Heart left ventricle (tissue), 16 donors: ENCODE results near the gene HNRNPAB. TPM values are rescaled to one million over a fixed set of nuclear protein-coding genes. Genes with fewer than 3 reads are reported as not detected.

Source experiments
- ATAC-seq, 4 donors: fragments of 200-7000 bp; cut with Tn5 transposase; one replicate each; pipeline ENCODE4 v1.9.1; 2020 to 2022; ENCODE audit warnings: moderate library complexity in 4 of 4, mild to moderate bottlenecking in 3 of 4, moderate number of reproducible peaks in 1 of 4
- DNase-seq, 5 donors: peaks; one replicate each; pipeline ENCODE4 v3.0.0-alpha.2; 2020
- H3K27ac ChIP-seq, 12 donors: fragments of 200-600 bp; sonication (generic) in 4 of 12; one replicate each; pipeline versions ENCODE4 v1.5.0 to v1.8.0; 2016 to 2022; ENCODE audit warnings: mild to moderate bottlenecking in 2 of 12
- H3K27me3 ChIP-seq, 9 donors: fragments of 200-600 bp; sonication (generic) in 2 of 9; one replicate each; pipeline versions ENCODE4 v1.5.1 to v1.8.0; 2016 to 2022; ENCODE audit warnings: mild to moderate bottlenecking in 3 of 9
- H3K36me3 ChIP-seq, 9 donors: fragments of 200-600 bp; sonication (generic) in 2 of 9; one replicate each; pipeline versions ENCODE4 v1.5.0 to v1.8.0; 2018 to 2022; ENCODE audit warnings: mild to moderate bottlenecking in 2 of 9
- H3K4me1 ChIP-seq, 12 donors: fragments of 200-600 bp; sonication (generic) in 4 of 12; one replicate each; pipeline versions ENCODE4 v1.5.0 to v1.8.0; 2016 to 2022; ENCODE audit warnings: mild to moderate bottlenecking in 3 of 12
- H3K4me3 ChIP-seq, 12 donors: fragments of 200-600 bp; sonication (generic) in 4 of 12; one replicate each; pipeline versions ENCODE4 v1.5.0 to v1.8.0; 2017 to 2022; ENCODE audit warnings: mild to moderate bottlenecking in 9 of 12, moderate library complexity in 4 of 12
- H3K9me3 ChIP-seq, 12 donors: fragments of 200-600 bp; sonication (generic) in 4 of 12; one replicate each; pipeline versions ENCODE4 v1.5.0 to v1.8.0; 2016 to 2022; ENCODE audit warnings: mild to moderate bottlenecking in 1 of 12
- CTCF ChIP-seq, 12 donors: fragments of 200-600 bp; sonication (generic) in 4 of 12; IDR thresholded peaks; one replicate each; pipeline versions ENCODE4 v1.5.0 to v1.8.0; 2018 to 2022; ENCODE audit warnings: antibody characterized with exemption in 12 of 12, mild to moderate bottlenecking in 5 of 12
- POLR2A ChIP-seq, 2 donors: fragments of 450-650 bp; IDR thresholded peaks; one replicate each; pipeline ENCODE4 v1.6.1; 2017; ENCODE audit warnings: antibody characterized with exemption in 2 of 2, mild to moderate bottlenecking in 2 of 2, moderate library complexity in 2 of 2
- WGBS, 4 donors: extraction: QIAGEN DNeasy Blood & Tissue Kit in 2 of 4; methylation state at CpG; one replicate each; pipeline versions ENCODE4 v1.1.5 to v1.1.7; 2013 to 2018; 5-methylcytosine and 5-hydroxymethylcytosine counted together
- intact Hi-C, 10 donors: fragments of 100-400 bp; cut with DNase I; formaldehyde crosslinking; loops; one replicate each; pipeline versions ENCODE4 v1.11.1 to v1.14.2; 2022
- long read RNA-seq, 3 donors: library from polyadenylated mRNA; unstranded; transcript quantifications; one replicate each; pipeline ENCODE4 v2.0.0, GENCODE V29; 2020 to 2021
- polyA plus RNA-seq, 2 donors: library from polyadenylated mRNA; stranded (reverse); fragments of 200-250 nt; gene quantifications; one replicate each; pipeline ENCODE4 v1.2.3, GENCODE V29; 2013
- total RNA-seq, 9 donors: library from RNA; depleted of rRNA in 2 of 9; stranded (reverse); fragments of >200 nt in 2 of 9; fragmentation: NEBNext Ultra II Directional in 3 of 9; extraction: Animal tissue kit (Norgen Biotek cat#: 25700) in 3 of 9; gene quantifications; one replicate each; pipeline versions ENCODE4 v1.1.0 to v1.2.4, GENCODE V29; 2016 to 2023
- donor health status: ischemic (EF 13 %, LVEDD 7.1; RV severe dilation, severe dysfunction).
- donor health status: healthy with polysubstance abuse.
- donor health status: DM: no; HTN: yes; CAD: no.
- donor health status: DM: no; HTN: no; CAD: no.
- donor health status: ischemic (EF 25% LVEDD 6.9; RV normal size, moderate dysfunction).
- donor health status: ischemic (EF 25% LVEDD 5.7; RV mildly dilated, moderate dysfunction).
- donor health status: healthy.
- donor health status: DM: yes; HTN: yes; CAD: no.
- donor health status: ischemic (EF 35%, LVEDD 5.7; RV mildly dilated, moderate dysfunction).
- donor health status: nonischemic (EF 11% LVEDD 7.7; RV severe dilation, severe dysfunction).
- donor health status: DM: yes; HTN: yes; CAD: no.
- donor health status: PGD.
- donor health status: ischemic (EF 29% LVEDD 5.4; RV normal size, mild dysfunction).
- donor health status: nonischemic (EF 23%, LVEDD 6.1; RV moderate dilation, normal function).

Gene HNRNPAB
- total RNA-seq (100 to 1,000 TPM in 3 of 9 donors, 10 to 100 TPM in 6; 64.2 to 139 (median 85.7) TPM), polyA plus RNA-seq (100 to 1,000 TPM; 109 to 150 TPM)
- long read RNA-seq, donor 1, transcript HNRNPAB-201 (7 exons, 1,602 nt) = minor isoform, 8 of 38 reads
- long read RNA-seq, donor 1, transcript HNRNPAB-202 (8 exons, 1,796 nt) = major isoform, 20 of 38 reads
- long read RNA-seq, donor 1, partial matches to known transcripts = 5 of 38 reads
- long read RNA-seq, donor 1, other reads (novel, unspliced or antisense) = 0 of 38 reads
- long read RNA-seq, donor 2, partial matches to known transcripts = 9 of 10 reads
- long read RNA-seq, donor 2, other reads (novel, unspliced or antisense) = 0 of 10 reads
- long read RNA-seq, donor 3, transcript HNRNPAB-202 (8 exons, 1,796 nt) = major isoform, 17 of 42 reads
- long read RNA-seq, donor 3, transcript HNRNPAB-201 (7 exons, 1,602 nt) = minor isoform, 8 of 42 reads
- long read RNA-seq, donor 3, transcript HNRNPAB-205 (6 exons, 1,674 nt) = minor isoform, 6 of 42 reads
- long read RNA-seq, donor 3, partial matches to known transcripts = 7 of 42 reads
- long read RNA-seq, donor 3, other reads (novel, unspliced or antisense) = 3 of 42 reads

- no peaks in the 10 kb centered on the region for H3K9me3 ChIP-seq
- peak within 1 kb of the TSS; percentile 71 to 97 (median 94) for H3K27ac ChIP-seq
- intact Hi-C loops = loop anchor here in 1 of 10 donors (2.0 kb wide), 1 partner anchor 24 kb away; no protein-coding TSS in a partner anchor
- peak within 1 kb of the TSS; percentile 66 to 100 (median 92) for H3K4me3 ChIP-seq
- WGBS, 4 donors = 0 to 1% (median 0%) methylated on average over 17 to 96 of the region's 96 CpGs
- DNase-seq = peak; percentile 95 to 97 (median 96)
- peaks cover 11 to 42% (median 24%) of the 10 kb centered on the region in 12 donors for H3K4me1 ChIP-seq
- no peaks in the 10 kb centered on the region for H3K27me3 ChIP-seq
- H3K36me3 ChIP-seq = peaks cover 0 to 39% (median 33%) of the 10 kb centered on the region in 9 donors
- peak; percentile 91 to 97 (median 95) for ATAC-seq
- TF ChIP-seq CTCF (IDR thresholded peaks at IDR 0.05) (no peak), POLR2A (IDR thresholded peaks at IDR 0.05) (peak; percentile 88 to 99)
Observed at GRCh38 chr5:178204182-178204934, at the start of gene HNRNPAB. TSS of gene HNRNPAB (plus strand) at chr5:178204533. CDS start at chr5:178204838, 305 bp downstream.

GRCh38 chr5:178155065-178155464, 49.3 kb upstream of the HNRNPAB start:
- Histone ChIP-seq H3K4me1 (peaks cover 6 to 28% (median 17%) of the 10 kb centered on the region in 12 donors), H3K27me3 (no peaks in the 10 kb centered on the region), H3K9me3 (no peaks in the 10 kb centered on the region), H3K27ac (no peak overlapping the region), H3K36me3 (peaks cover 0 to 17% (median 13%) of the 10 kb centered on the region in 9 donors), H3K4me3 (no peak overlapping the region)
- DNase-seq (no peak), ATAC-seq (no peak)
- intact Hi-C loops = loop anchor here in 1 of 10 donors (5.0 kb wide), 1 partner anchor 42 kb away; no protein-coding TSS in a partner anchor
- 86 to 88% (median 87%) methylated on average over 8 of the region's 8 CpGs for WGBS, 4 donors
- no peak for TF ChIP-seq POLR2A (IDR thresholded peaks at IDR 0.05)
- no peak for TF ChIP-seq CTCF (IDR thresholded peaks at IDR 0.05)

- DNase-seq = no peak
- no peak for TF ChIP-seq POLR2A (IDR thresholded peaks at IDR 0.05)
- no peak for TF ChIP-seq CTCF (IDR thresholded peaks at IDR 0.05)
- ATAC-seq = no peak
- Histone ChIP-seq H3K4me1 (peaks cover 0 to 10% (median 5%) of the 10 kb centered on the region in 12 donors), H3K4me3 (no peak overlapping the region), H3K27me3 (peaks cover 0 to 25% (median 8%) of the 10 kb centered on the region in 9 donors), H3K36me3 (no peaks in the 10 kb centered on the region), H3K9me3 (no peaks in the 10 kb centered on the region), H3K27ac (no peak overlapping the region)
- WGBS, 4 donors = 76 to 89% (median 83%) methylated on average over 5 of the region's 5 CpGs
- intact Hi-C loops = no loop called here
Observed at GRCh38 chr5:178160176-178160575, 44.2 kb upstream of the HNRNPAB start.
